Tibial nerve (tissue), 4 donors: ENCODE results near the gene BCL2L13. TPM values are rescaled to one million over a fixed set of nuclear protein-coding genes. Genes with fewer than 3 reads are reported as not detected.

Source experiments
- DNase-seq, 2 donors: peaks; one replicate each; pipeline ENCODE4 v3.0.0-alpha.2; 2019; ENCODE audit warnings: low spot score in 2 of 2
- H3K27ac ChIP-seq, 4 donors: fragments of 200-600 bp; sonication (generic) in 3 of 4; one replicate each; pipeline ENCODE4 v1.5.1; 2017 to 2019; ENCODE audit warnings: mild to moderate bottlenecking in 1 of 4
- H3K27me3 ChIP-seq, 2 donors: fragments of 200-600 bp; sonication (generic) in 1 of 2; one replicate each; pipeline versions ENCODE4 v1.5.1 to v1.6.0; 2017 to 2019
- H3K36me3 ChIP-seq, 3 donors: fragments of 200-600 bp; sonication (generic); one replicate each; pipeline ENCODE4 v1.5.1; 2018 to 2019
- H3K4me1 ChIP-seq, 4 donors: fragments of 200-600 bp; sonication (generic) in 3 of 4; one replicate each; pipeline ENCODE4 v1.5.1; 2017 to 2019
- H3K4me3 ChIP-seq, 4 donors: fragments of 200-600 bp; sonication (generic) in 3 of 4; one replicate each; pipeline ENCODE4 v1.5.1; 2017 to 2019; ENCODE audit warnings: mild to moderate bottlenecking in 1 of 4, moderate library complexity in 1 of 4
- H3K9me3 ChIP-seq, 4 donors: fragments of 200-600 bp; sonication (generic) in 3 of 4; one replicate each; pipeline ENCODE4 v1.5.1; 2017 to 2019
- EP300 ChIP-seq, 2 donors: sonication (generic); formaldehyde crosslinking; IDR thresholded peaks; one replicate each; pipeline ENCODE4 v1.6.1; 2017; ENCODE audit warnings: antibody characterized with exemption in 2 of 2, mild to moderate bottlenecking in 1 of 2
- POLR2A ChIP-seq, 2 donors: fragments of 450-650 bp; IDR thresholded peaks; one replicate each; pipeline ENCODE4 v1.6.1; 2017; ENCODE audit warnings: antibody characterized with exemption in 2 of 2, mild to moderate bottlenecking in 2 of 2, moderate library complexity in 2 of 2
- WGBS, 2 donors: methylation state at CpG; one replicate each; pipeline ENCODE4 v1.1.5; 2018; 5-methylcytosine and 5-hydroxymethylcytosine counted together
- total RNA-seq, 4 donors: library from RNA; depleted of rRNA; stranded (reverse); fragments of >200 nt; gene quantifications; one replicate each; pipeline ENCODE4 v1.1.0, GENCODE V29; 2016
- TF ChIP-seq, protein P1 (sequence below), 5 experiments: fragments of 200-600 bp in 3 of 5; fragments of 450-650 bp in 2 of 5; sonication (generic) in 3 of 5; IDR thresholded peaks; one replicate each; pipeline ENCODE4 v1.5.1; 2016 to 2019; ENCODE audit warnings: antibody characterized with exemption in 5 of 5, mild to moderate bottlenecking in 3 of 5, moderate library complexity in 2 of 5

Gene BCL2L13
- total RNA-seq, 4 donors from 2014 or later, result 47.4 to 74.7 (median 60.9) TPM

DNA sequence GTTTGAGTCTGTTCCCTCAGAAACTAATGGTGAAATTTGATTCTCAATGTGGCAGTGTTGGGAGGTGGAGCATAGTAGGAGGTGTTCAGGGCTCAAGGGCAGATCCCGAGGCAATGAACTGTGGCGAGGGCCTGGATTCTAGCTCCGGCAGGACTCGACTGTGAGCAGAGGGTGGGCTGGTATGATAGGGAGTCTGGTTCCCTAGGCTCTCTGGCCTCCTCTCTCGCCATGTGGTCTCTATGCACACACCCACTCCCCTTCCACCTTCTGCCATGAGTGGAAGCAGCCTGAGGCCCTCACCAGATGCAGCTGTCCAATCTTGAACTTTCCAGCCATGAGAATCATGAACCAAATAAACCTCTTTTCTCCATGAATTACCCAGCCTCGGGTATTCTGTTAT is 42.3 kb upstream of the BCL2L13 start:
- H3K9me3 ChIP-seq, result no peaks in the 10 kb centered on the region
- no peaks in the 10 kb centered on the region for H3K27me3 ChIP-seq
- no peak overlapping the region for H3K27ac ChIP-seq
- 92 to 93% methylated on average over 6 of the region's 6 CpGs for WGBS, 2 donors
- no peak overlapping the region for H3K4me3 ChIP-seq
- no peak for DNase-seq
- H3K4me1 ChIP-seq, result no peaks in the 10 kb centered on the region
- TF ChIP-seq EP300 (IDR thresholded peaks at IDR 0.05) (no peak), POLR2A (IDR thresholded peaks at IDR 0.05) (no peak)
- TF ChIP-seq, protein P1, sequence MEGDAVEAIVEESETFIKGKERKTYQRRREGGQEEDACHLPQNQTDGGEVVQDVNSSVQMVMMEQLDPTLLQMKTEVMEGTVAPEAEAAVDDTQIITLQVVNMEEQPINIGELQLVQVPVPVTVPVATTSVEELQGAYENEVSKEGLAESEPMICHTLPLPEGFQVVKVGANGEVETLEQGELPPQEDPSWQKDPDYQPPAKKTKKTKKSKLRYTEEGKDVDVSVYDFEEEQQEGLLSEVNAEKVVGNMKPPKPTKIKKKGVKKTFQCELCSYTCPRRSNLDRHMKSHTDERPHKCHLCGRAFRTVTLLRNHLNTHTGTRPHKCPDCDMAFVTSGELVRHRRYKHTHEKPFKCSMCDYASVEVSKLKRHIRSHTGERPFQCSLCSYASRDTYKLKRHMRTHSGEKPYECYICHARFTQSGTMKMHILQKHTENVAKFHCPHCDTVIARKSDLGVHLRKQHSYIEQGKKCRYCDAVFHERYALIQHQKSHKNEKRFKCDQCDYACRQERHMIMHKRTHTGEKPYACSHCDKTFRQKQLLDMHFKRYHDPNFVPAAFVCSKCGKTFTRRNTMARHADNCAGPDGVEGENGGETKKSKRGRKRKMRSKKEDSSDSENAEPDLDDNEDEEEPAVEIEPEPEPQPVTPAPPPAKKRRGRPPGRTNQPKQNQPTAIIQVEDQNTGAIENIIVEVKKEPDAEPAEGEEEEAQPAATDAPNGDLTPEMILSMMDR (IDR thresholded peaks at IDR 0.05), result no peak
- peaks cover 6 to 92% (median 44%) of the 10 kb centered on the region in 3 donors for H3K36me3 ChIP-seq

DNA sequence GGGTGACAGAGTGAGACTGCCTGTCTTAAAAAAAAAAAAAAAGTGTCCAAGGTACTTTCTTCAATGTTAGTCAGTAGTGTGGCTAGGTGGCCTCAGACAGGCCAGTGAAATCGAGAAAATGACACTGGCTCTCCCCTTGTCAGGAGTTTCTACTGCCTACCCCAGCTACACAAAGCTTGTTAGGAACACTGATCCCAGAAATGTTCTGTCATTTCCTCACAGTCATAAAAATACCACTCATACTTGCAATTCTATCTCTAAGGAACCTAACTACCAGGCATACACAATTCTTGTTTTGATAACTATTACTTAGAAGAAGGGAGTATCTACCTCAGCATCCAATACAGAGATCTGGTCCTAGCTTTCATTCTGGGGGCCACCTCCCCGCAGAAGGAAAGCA is 41.3 kb upstream of the BCL2L13 start:
- H3K9me3 ChIP-seq, result no peaks in the 10 kb centered on the region
- TF ChIP-seq, protein P1 (IDR thresholded peaks at IDR 0.05), result no peak
- TF ChIP-seq EP300 (IDR thresholded peaks at IDR 0.05) (no peak), POLR2A (IDR thresholded peaks at IDR 0.05) (no peak)
- no peak for DNase-seq

DNA sequence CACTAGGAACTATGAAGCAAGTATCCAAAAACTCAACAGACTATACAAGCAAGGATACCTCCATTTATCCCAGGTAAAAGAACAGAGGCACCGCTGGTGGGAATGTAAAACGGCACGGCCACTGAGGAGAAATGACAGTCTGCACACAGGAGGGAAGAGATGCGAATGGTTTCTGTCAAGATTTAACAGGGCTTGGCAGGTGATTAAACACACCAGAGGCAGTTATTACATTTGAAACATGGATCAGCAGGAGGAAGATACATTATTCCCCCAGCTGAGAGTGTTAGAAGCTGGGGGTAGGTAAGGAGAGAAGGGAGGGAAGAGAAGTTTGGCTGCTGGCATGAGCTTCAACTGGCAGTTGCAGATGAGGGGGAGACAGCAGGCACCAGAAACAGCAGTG is 40.2 kb upstream of the BCL2L13 start:
- WGBS, 2 donors, result 97 to 98% methylated on average over 4 of the region's 4 CpGs
- Histone ChIP-seq H3K27ac (no peak overlapping the region), H3K4me3 (no peak overlapping the region), H3K9me3 (no peaks in the 10 kb centered on the region), H3K27me3 (no peaks in the 10 kb centered on the region), H3K4me1 (no peaks in the 10 kb centered on the region), H3K36me3 (peaks cover 3 to 77% (median 34%) of the 10 kb centered on the region in 3 donors)
- DNase-seq, result no peak
- TF ChIP-seq, protein P1 (IDR thresholded peaks at IDR 0.05), result no peak
- no peak for TF ChIP-seq EP300 (IDR thresholded peaks at IDR 0.05)
- TF ChIP-seq POLR2A (IDR thresholded peaks at IDR 0.05), result no peak

More for the DNA sequence above, 41.3 kb upstream of the BCL2L13 start:
- Histone ChIP-seq H3K4me3 (no peak overlapping the region), H3K36me3 (peaks cover 6 to 88% (median 39%) of the 10 kb centered on the region in 3 donors), H3K4me1 (no peaks in the 10 kb centered on the region), H3K27ac (no peak overlapping the region), H3K27me3 (no peaks in the 10 kb centered on the region)
- WGBS, 2 donors, result 91 to 94% methylated on average over 2 of the region's 2 CpGs

DNA sequence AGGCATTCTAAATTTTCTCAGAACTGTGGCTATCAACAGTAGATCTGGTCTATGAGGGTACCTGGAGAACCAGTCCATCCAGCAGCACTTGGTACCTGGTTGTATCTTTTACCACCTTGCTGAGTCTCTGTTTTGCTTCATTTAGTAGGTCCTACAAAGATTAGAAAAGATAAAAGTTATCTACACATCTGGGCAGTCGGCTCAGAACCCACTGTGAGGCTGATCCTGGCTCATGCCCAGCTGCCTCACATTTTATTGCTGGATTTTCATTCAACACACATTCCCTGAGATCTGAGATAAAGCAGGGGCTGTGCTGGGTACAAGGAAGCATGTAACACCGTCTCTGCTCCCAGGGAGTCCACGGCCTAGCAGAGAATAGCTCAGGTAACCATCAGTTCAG is 37.5 kb upstream of the BCL2L13 start:
- Histone ChIP-seq H3K9me3 (no peaks in the 10 kb centered on the region), H3K36me3 (peaks cover 0 to 53% (median 31%) of the 10 kb centered on the region in 3 donors), H3K27me3 (no peaks in the 10 kb centered on the region), H3K4me3 (no peak overlapping the region), H3K4me1 (peaks cover 0 to 3% (median 0%) of the 10 kb centered on the region in 4 donors), H3K27ac (no peak overlapping the region)
- WGBS, 2 donors, result 68 to 72% methylated on average over 3 of the region's 3 CpGs
- DNase-seq, result no peak
- TF ChIP-seq, protein P1 (IDR thresholded peaks at IDR 0.05), result no peak

DNA sequence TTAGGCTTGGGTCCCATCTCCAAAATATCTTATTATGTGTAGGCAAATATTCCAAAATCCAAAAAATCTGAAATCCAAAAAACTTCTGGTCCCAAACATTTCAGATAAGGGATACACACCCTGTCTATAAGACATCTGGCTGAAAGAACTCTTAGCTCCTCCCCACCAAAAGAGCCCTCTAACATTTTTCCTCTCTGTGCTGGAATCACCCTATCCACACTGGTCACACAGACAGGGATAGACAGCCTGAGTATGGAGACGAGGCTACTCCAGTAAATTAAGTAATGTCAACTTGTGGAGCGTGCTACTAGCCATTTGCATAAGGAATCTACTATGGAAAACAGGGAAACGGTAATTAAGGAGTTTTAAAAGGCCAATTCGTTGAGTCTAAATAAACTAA is 34.9 kb upstream of the BCL2L13 start:
- no peak for DNase-seq
- WGBS, 2 donors, result 86 to 87% methylated on average over 4 of the region's 4 CpGs
- Histone ChIP-seq H3K4me3 (no peak overlapping the region), H3K27ac (no peak overlapping the region), H3K27me3 (no peaks in the 10 kb centered on the region), H3K4me1 (peaks cover 0 to 28% (median 0%) of the 10 kb centered on the region in 4 donors), H3K9me3 (no peaks in the 10 kb centered on the region), H3K36me3 (peaks cover 0 to 43% (median 10%) of the 10 kb centered on the region in 3 donors)
- TF ChIP-seq, protein P1 (IDR thresholded peaks at IDR 0.05), result no peak
- no peak for TF ChIP-seq POLR2A (IDR thresholded peaks at IDR 0.05)
- TF ChIP-seq EP300 (IDR thresholded peaks at IDR 0.05), result no peak
